Measurements from ENCODE around the gene INSYN1.

DNA sequence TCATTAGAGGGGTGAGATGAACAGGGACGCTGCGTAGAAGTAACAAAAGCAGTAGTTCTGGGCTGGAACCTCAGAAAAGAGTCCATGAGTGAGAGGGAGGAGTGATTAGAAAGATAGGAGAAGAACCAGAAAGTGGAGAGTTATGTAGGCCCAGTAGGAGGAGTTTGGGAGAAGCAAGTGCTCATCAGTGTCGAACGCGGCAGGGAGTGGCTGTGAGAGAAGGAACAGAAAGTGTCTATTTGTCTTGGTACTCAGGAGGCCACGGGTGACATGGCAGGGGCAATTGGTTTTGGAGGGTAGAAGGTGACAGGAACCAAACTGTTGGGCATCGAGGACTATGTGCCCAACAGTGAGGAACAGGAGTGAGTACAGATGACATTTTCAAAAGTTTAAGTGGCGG lies 1.3 kb upstream of the INSYN1 start:
- TF ChIP-seq POLR2A (IDR thresholded peaks at IDR 0.05): no peak
- TF ChIP-seq POLR2AphosphoS5 (IDR thresholded peaks at IDR 0.05): no peak
